ENCODE data around the gene ACAP1.

Gene ACAP1

GRCh38 chr17:7295230-7296180 is 40.8 kb upstream of the ACAP1 start:
- Histone ChIP-seq H3K4me1 (ENCODE audit: control insufficient read depth, insufficient read depth, low read length, unreplicated experiment) (peaks cover 3% of the 10 kb centered on the region), H3K27me3 (ENCODE audit: insufficient read depth, low read length) (peaks cover 34% of the 10 kb centered on the region), H3K27ac (ENCODE audit: low read depth, low read length) (no peak overlapping the region), H3K79me2 (ENCODE audit: control insufficient read depth, insufficient read depth, low read length, unreplicated experiment) (no peaks in the 10 kb centered on the region), H3K36me3 (ENCODE audit: insufficient read depth, low read length) (no peaks in the 10 kb centered on the region), H2AFZ (ENCODE audit: low read length, unreplicated experiment) (peak overlapping the region; percentile 21), H3K4me3 (ENCODE audit: low read depth, low read length) (peak overlapping the region; percentile 76)

- peak overlapping the region; percentile 68 for H3K4me3 ChIP-seq (ENCODE audit: low read depth, low read length)
- peaks cover 3% of the 10 kb centered on the region for H3K4me1 ChIP-seq (ENCODE audit: control insufficient read depth, insufficient read depth, low read length, unreplicated experiment)
- peak overlapping the region; percentile 21 for H2AFZ ChIP-seq (ENCODE audit: low read length, unreplicated experiment)
- no peaks in the 10 kb centered on the region for H3K79me2 ChIP-seq (ENCODE audit: control insufficient read depth, insufficient read depth, low read length, unreplicated experiment)
- no peaks in the 10 kb centered on the region for H3K36me3 ChIP-seq (ENCODE audit: insufficient read depth, low read length)
- peaks cover 26% of the 10 kb centered on the region for H3K27me3 ChIP-seq (ENCODE audit: insufficient read depth, low read length)
- no peak overlapping the region for H3K27ac ChIP-seq (ENCODE audit: low read depth, low read length)
These were observed 40.0 kb upstream of the ACAP1 start for GRCh38 chr17:7296189-7296861.

DNA sequence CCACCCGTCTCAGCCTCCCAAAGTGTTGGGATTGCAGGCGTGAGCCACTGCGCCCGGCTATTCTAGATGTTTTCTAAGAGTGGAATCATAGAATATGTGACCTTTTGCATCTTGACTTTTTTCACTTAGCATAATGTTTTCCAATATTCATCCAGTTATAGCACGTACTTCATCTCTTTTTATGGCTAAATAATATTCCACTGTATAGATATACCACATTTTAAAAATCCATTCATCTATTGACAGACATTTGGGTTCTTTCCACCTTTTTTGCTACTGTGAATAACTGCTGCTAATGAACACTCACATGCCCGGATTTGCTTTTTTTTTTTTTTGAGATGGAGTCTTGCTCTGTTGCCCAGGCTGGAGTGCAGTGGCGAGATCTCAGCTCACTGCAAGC is 32.1 kb upstream of the ACAP1 start:
- Histone ChIP-seq H3K36me3 (ENCODE audit: insufficient read depth, low read length) (no peaks in the 10 kb centered on the region), H3K79me2 (ENCODE audit: control insufficient read depth, insufficient read depth, low read length, unreplicated experiment) (peaks cover 17% of the 10 kb centered on the region), H3K4me1 (ENCODE audit: control insufficient read depth, insufficient read depth, low read length, unreplicated experiment) (peaks cover 1% of the 10 kb centered on the region), H3K27me3 (ENCODE audit: insufficient read depth, low read length) (no peaks in the 10 kb centered on the region), H3K4me3 (ENCODE audit: low read depth, low read length) (no peak overlapping the region), H3K27ac (ENCODE audit: low read depth, low read length) (no peak overlapping the region), H2AFZ (ENCODE audit: low read length, unreplicated experiment) (no peak overlapping the region)

- Histone ChIP-seq H2AFZ (ENCODE audit: low read length, unreplicated experiment) (peak within 1 kb of the TSS; percentile 5), H3K4me3 (ENCODE audit: low read depth, low read length) (peak within 1 kb of the TSS; percentile 96), H3K4me1 (ENCODE audit: control insufficient read depth, insufficient read depth, low read length, unreplicated experiment) (peaks cover 22% of the 10 kb centered on the region)
These were observed 29.2 kb upstream of the ACAP1 start, which contains the start of gene EIF5A for GRCh38 chr17:7306911-7307685. EIF5A (plus strand) TSS chr17:7307628; CDS start chr17:7309636, 2,008 bp downstream.

DNA sequence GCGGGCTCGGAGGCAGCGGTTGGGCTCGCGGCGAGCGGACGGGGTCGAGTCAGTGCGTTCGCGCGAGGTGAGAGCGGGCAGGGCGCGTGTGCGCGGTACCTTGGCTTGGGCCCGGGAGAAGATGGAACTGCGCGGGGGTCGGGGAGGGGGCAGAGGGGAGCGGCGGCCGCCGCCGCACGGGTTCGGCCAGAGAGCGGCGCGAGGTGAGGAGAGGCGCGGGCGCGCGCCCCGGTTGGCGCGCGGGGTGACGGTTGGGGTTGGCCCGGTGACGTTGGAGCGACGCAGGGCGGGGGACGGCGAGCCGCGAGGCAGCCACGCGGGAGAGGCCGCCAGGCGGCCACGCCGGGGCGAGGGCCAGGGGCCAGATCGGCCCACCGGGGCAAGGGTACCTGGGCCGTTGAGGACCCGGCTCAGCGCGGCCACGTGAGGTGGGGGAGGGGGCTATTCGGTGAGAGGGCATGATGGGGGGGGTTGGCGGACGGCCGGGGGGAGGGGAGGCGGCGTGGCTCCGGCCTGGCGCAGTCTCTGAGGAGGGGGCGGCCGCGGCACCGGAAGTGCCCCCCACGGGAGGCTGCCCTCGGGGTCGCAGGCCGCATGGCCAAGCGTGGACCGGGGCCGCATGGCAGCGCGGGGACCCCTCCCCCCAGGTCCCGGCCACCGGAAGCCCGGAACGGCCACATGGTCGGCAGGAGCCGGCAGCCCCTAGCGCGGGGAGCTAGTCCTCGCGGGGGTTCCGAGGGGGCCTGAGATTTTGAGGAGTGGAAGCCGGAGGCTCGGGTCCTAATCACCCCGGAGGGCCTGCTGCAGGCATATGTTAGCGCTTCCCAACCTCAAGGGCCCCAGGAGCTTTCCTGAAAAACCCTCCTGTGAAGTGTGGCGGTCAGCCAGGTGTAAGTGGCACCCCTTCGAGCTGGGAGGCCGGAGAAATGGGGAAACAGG is 28.4 kb upstream of the ACAP1 start:
- no peaks in the 10 kb centered on the region for H3K27me3 ChIP-seq (ENCODE audit: insufficient read depth, low read length)
- H3K79me2 ChIP-seq (ENCODE audit: control insufficient read depth, insufficient read depth, low read length, unreplicated experiment) = peaks cover 50% of the 10 kb centered on the region
- H3K4me1 ChIP-seq (ENCODE audit: control insufficient read depth, insufficient read depth, low read length, unreplicated experiment) = peaks cover 25% of the 10 kb centered on the region
- H3K4me3 ChIP-seq (ENCODE audit: low read depth, low read length) = peak overlapping the region; percentile 96
- H3K27ac ChIP-seq (ENCODE audit: low read depth, low read length) = peak overlapping the region; percentile 98
- peaks cover 28% of the 10 kb centered on the region for H3K36me3 ChIP-seq (ENCODE audit: insufficient read depth, low read length)
- H2AFZ ChIP-seq (ENCODE audit: low read length, unreplicated experiment) = no peak overlapping the region

More at GRCh38 chr17:7306911-7307685, 29.2 kb upstream of the ACAP1 start, which contains the start of gene EIF5A:
- Histone ChIP-seq H3K27ac (ENCODE audit: low read depth, low read length) (peak within 1 kb of the TSS; percentile 98), H3K79me2 (ENCODE audit: control insufficient read depth, insufficient read depth, low read length, unreplicated experiment) (peaks cover 43% of the 10 kb centered on the region), H3K36me3 (ENCODE audit: insufficient read depth, low read length) (peaks cover 22% of the 10 kb centered on the region), H3K27me3 (ENCODE audit: insufficient read depth, low read length) (no peaks in the 10 kb centered on the region)

DNA sequence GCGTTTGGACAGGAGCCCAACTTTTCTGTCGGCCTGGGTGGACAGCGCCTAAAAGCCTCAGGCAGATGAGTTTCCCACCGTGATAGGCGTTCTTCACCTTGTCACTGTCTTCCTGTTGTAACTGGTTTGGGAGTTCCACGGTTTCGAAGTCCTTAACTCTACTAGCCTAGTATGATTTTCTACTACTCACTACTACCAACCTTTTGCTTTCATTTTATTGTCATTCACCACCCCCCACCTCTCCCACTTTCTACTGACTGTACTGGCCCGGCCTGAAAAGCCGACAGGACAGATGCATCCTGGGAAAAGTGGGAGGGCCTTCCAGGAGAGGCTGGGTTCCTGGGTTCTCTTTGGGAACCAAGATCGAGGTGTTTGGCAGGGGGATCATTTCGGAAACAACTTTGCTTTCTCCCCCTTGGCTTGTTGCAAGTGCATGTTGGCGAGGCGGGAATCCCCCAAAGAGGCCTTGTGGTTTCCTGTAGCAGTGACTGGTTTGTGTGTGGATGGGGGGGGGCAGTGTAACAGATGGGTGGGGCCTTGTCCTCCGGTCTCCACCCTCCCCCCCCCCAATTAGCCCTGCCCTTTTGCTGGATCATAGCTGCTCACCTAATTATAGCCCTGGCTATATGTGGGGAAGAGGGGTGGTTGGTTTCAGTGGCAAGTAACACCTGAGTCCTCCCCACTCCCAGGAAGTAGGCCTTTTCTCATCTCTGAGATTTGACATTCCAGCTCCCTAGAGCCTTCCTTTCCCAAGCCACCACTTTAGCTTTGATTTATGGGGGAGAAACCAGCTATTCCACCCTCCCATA is 27.5 kb upstream of the ACAP1 start:
- Histone ChIP-seq H3K36me3 (ENCODE audit: insufficient read depth, low read length) (peaks cover 31% of the 10 kb centered on the region), H3K27me3 (ENCODE audit: insufficient read depth, low read length) (no peaks in the 10 kb centered on the region), H3K4me3 (ENCODE audit: low read depth, low read length) (peak overlapping the region; percentile 96), H3K4me1 (ENCODE audit: control insufficient read depth, insufficient read depth, low read length, unreplicated experiment) (peaks cover 34% of the 10 kb centered on the region), H3K27ac (ENCODE audit: low read depth, low read length) (peak overlapping the region; percentile 98), H2AFZ (ENCODE audit: low read length, unreplicated experiment) (no peak overlapping the region), H3K79me2 (ENCODE audit: control insufficient read depth, insufficient read depth, low read length, unreplicated experiment) (peaks cover 52% of the 10 kb centered on the region)

GRCh38 chr17:7309628-7310027 is 26.7 kb upstream of the ACAP1 start:
- H2AFZ ChIP-seq (ENCODE audit: low read length, unreplicated experiment) = no peak overlapping the region
- H3K27me3 ChIP-seq (ENCODE audit: insufficient read depth, low read length) = no peaks in the 10 kb centered on the region
- H3K4me1 ChIP-seq (ENCODE audit: control insufficient read depth, insufficient read depth, low read length, unreplicated experiment) = peaks cover 40% of the 10 kb centered on the region
- peak overlapping the region; percentile 98; the same call in 1 of the 2 replicates for H3K27ac ChIP-seq (ENCODE audit: low read depth, low read length)
- peaks cover 31% of the 10 kb centered on the region for H3K36me3 ChIP-seq (ENCODE audit: insufficient read depth, low read length)
- H3K4me3 ChIP-seq (ENCODE audit: low read depth, low read length) = peak overlapping the region; percentile 96
- peaks cover 57% of the 10 kb centered on the region for H3K79me2 ChIP-seq (ENCODE audit: control insufficient read depth, insufficient read depth, low read length, unreplicated experiment)

GRCh38 chr17:7311110-7311705 is 25.1 kb upstream of the ACAP1 start:
- H3K27ac ChIP-seq (ENCODE audit: low read depth, low read length) = 0 out of 2 replicates have a peak overlapping the region, but pooled peaks have one; percentile 20
- H3K79me2 ChIP-seq (ENCODE audit: control insufficient read depth, insufficient read depth, low read length, unreplicated experiment) = peaks cover 57% of the 10 kb centered on the region
- peaks cover 31% of the 10 kb centered on the region for H3K36me3 ChIP-seq (ENCODE audit: insufficient read depth, low read length)
- H3K4me1 ChIP-seq (ENCODE audit: control insufficient read depth, insufficient read depth, low read length, unreplicated experiment) = peaks cover 46% of the 10 kb centered on the region
- no peak overlapping the region for H3K4me3 ChIP-seq (ENCODE audit: low read depth, low read length)
- no peak overlapping the region for H2AFZ ChIP-seq (ENCODE audit: low read length, unreplicated experiment)
- H3K27me3 ChIP-seq (ENCODE audit: insufficient read depth, low read length) = no peaks in the 10 kb centered on the region
